ENCODE data around the gene ZNF599.
"Not testable (repeated sequence)": the region's sequence is repeated elsewhere in the genome, so short reads cannot be mapped to it uniquely, and the experiment has no call there.

DNA sequence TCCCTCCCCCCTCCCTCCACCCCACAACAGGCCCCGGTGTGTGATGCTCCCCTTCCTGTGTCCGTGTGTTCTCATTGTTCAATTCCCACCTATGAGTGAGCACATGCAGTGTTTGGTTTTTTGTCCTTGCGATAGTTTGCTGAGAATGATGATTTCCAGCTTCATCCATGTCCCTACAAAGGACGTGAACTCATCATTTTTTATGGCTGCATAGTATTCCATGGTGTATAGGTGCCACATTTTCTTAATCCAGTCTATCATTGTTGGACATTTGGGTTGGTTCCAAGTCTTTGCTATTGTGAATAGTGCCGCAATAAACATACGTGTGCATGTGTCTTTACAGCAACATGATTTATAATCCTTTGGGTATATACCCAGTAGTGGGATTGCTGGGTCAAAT is 23.9 kb upstream of the ZNF599 start:
- TF ChIP-seq, protein P1, sequence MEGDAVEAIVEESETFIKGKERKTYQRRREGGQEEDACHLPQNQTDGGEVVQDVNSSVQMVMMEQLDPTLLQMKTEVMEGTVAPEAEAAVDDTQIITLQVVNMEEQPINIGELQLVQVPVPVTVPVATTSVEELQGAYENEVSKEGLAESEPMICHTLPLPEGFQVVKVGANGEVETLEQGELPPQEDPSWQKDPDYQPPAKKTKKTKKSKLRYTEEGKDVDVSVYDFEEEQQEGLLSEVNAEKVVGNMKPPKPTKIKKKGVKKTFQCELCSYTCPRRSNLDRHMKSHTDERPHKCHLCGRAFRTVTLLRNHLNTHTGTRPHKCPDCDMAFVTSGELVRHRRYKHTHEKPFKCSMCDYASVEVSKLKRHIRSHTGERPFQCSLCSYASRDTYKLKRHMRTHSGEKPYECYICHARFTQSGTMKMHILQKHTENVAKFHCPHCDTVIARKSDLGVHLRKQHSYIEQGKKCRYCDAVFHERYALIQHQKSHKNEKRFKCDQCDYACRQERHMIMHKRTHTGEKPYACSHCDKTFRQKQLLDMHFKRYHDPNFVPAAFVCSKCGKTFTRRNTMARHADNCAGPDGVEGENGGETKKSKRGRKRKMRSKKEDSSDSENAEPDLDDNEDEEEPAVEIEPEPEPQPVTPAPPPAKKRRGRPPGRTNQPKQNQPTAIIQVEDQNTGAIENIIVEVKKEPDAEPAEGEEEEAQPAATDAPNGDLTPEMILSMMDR (IDR thresholded peaks at IDR 0.05), result not testable (repeated sequence)
- not testable (repeated sequence) for TF ChIP-seq EP300 (IDR thresholded peaks at IDR 0.05)

All from ovary (tissue), 3 donors.